Colon (tissue), 2 donors: ENCODE data around the gene TRIM46.
"Not testable (repeated sequence)": the region's sequence is repeated elsewhere in the genome, so short reads cannot be mapped to it uniquely, and the experiment has no call there.

Experiments
- FAIRE-seq: peaks from 2 replicates; lab custom pipeline; 2012; peaks lifted over from hg19 to GRCh38; lab: Jason Lieb, UNC
- donor health status: control.
- donor health status: control.

TRIM46 gene

GRCh38 chr1:155231302-155231701, 57.7 kb downstream of the TRIM46 start:
- not testable (repeated sequence) for FAIRE-seq

DNA sequence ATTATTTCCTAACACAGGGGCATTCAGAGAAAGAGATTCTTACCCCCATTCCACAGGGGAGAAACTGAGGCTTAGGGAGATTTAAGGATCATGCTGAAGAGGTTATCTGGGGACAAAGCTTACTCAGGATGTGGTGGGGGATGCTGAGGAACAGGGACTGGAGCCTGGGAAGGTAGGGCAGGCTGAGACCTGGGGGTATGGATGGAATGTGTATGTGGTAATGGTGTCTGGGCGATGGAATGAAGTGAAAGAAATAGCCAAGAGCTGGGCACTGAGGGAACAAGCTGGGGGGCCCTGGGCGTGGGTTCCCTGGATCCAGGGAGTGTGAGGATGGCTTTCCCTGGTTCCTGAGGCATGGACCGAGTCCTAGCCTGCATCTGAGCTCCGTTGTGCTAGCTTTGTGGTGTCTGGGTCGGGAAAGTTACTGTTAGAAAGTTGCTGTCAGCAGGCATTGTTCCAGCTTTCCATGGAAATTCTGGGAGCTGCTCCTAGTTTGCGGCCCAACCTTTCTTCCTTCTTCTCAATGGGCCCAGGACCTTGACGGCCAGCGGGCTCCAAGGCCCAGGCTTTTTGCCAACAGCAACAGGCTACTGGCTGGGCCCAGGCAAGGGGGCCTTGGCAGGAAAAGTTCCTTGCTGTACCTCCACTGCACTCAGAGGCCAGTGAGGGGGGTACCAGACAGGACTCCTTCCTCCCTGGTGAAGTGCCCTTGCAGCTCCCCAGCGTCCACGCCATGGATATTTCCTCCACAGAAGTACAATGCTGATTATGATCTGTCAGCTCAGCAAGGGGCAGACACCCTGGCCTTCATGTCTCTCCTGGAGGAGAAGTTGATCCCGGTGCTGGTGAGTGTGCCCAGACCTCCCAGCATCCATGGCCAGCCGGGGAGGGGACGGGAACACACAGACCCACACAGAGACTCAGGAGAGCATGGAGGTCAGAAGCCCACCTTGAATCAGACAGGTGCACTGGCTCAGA, 58.6 kb downstream of the TRIM46 start:
- FAIRE-seq, result not testable (repeated sequence)

- not testable (repeated sequence) for FAIRE-seq
Measured at GRCh38 chr1:155233502-155233901, 59.9 kb downstream of the TRIM46 start.
